ENCODE data around the gene MRPS5.

Gene MRPS5

GRCh38 chr2:95061119-95061512, 60.5 kb downstream of the MRPS5 start:
- DNase-seq (ENCODE audit: low read depth, low spot score) = no peak

DNA sequence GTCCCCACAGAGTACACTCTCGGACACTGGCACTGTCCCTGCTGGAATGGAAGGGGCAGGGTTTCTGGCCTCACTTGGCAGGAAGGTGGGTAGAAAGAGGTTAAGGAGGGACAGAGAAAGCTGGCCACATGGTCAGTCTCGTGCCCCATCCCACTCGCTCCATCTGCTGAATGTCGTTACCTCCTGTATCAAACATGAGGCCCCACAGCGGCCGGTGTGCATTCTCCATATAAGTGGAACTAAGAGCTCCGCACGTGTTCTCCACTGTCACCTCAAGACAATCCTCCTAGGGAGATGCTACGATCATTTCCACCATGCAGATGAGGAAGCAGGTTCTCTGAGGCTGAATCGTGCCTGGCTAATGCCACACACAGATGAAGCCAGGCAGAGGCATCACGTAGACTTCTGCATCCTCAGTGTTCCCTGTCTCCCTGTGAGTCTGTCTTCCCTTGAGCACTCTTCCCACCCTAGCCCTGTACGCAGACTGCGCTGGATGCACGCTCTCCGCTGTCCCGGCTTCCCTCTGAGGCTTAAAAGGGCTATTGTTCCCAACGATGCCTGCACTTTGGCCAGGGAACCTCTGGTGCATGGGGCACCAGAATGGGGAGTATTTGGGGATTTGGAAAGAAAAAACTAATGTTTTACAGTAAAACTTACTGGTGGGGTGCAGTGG, 61.0 kb downstream of the MRPS5 start:
- DNase-seq (ENCODE audit: low read depth, low spot score) = no peak

DNA sequence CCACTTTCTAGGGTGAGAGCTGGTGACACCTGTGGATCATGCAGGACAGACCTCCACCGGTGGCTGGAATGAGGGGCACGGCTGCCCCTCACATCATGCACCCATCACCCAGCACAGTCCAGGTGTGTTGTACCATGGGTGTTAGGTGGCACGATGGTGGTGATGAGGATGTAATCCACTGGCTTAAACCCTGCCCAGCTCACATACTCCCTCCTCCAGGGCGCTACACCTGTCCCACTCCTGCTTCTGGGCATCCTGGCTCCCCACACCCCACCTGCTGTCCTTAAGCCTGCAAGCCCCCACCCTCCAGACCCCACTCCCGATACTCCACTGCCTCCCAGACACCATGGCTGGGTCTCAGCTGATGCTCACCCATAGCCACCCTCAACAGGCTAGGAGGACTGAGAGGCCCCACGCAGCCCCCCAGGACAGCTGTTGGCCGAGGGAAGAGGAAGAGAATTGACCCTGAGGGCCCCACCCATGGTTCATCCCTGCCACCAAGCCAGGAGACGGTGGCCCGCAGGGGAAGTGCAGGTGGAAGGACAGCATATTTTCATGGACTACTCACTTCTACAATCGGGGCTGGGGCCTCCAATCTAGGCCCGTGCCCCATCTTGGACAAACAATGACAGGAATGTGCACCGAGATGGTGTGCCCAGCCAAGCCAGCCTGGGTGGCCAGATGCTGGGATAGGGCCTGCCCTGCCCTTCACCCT, 61.8 kb downstream of the MRPS5 start:
- no peak for DNase-seq (ENCODE audit: low read depth, low spot score)

- DNase-seq (ENCODE audit: low read depth, low spot score) = no peak
Observed at GRCh38 chr2:95058989-95059641, 62.5 kb downstream of the MRPS5 start.

DNA sequence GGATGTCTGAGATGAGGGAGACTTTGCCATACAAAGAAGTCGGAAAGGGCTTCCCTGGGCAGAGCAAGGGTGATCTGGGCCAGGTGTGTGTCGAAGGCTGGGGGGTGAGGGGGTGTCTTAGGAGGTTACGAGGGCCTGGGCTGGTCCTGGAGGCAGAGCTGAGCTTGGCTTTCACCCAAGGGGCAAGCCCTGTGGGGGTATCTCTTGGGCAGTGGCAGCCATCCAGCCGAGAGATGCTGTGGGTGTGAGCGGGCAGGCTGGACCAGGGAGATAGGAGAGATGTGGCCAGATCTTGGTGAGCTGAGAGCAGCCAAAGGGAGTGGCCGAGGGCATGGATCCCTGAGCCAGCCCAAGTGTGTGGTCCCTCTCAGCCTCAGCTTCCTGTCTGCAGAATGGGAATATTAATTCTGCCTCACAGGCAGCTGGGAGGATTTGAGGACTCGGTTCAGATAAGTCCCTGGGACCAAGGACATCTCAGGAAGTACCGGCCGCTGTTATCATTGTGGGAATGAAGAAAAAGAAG, 63.1 kb downstream of the MRPS5 start:
- DNase-seq (ENCODE audit: low read depth, low spot score) = no peak

DNA sequence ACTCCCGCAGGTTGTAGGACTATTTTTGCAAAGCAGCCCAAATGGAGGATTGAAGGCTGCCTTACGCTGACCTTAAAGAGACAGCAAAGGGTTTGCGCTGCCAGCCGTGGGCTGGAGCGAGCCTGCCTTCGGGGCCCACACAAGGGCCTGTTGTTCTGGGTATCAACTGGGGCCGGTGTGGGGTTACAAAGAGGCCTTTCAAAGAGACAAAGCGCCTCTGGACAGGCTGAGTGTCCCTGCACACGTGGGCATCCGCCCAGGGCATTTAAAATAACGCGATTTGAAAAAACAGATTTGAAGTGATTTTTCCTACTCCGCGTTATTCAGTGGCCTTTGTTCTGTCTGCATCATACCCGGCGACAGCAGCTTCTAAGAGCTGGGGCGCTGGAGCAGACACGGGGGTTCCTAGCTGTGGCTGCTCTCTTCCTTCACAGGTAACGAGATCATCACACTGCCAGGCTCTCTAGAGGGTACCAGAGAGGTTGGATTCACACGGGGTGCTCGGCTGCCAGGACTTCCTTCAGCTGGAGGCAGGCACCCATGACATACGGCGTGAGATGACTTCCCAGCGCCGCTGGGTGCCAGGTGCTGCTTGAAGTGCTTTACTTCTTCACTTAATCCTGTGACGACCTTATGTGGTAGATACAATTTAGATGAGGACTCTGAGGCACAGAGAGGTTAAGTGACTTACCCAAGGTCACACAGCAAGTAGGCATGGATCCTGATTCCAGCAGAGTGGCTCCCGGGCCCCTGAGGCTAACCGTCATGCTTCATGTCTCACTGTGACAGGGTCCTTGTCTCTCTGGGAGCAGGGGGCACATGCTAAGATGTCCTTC, 63.9 kb downstream of the MRPS5 start:
- no peak for DNase-seq (ENCODE audit: low read depth, low spot score)

GRCh38 chr2:95056461-95057459, 64.8 kb downstream of the MRPS5 start:
- DNase-seq (ENCODE audit: low read depth, low spot score) = no peak

- no peak for DNase-seq (ENCODE audit: low read depth, low spot score)
Observed at GRCh38 chr2:95056044-95056443, 65.6 kb downstream of the MRPS5 start.

GRCh38 chr2:95055262-95055661, 66.3 kb downstream of the MRPS5 start:
- DNase-seq (ENCODE audit: low read depth, low spot score) = no peak

DNA sequence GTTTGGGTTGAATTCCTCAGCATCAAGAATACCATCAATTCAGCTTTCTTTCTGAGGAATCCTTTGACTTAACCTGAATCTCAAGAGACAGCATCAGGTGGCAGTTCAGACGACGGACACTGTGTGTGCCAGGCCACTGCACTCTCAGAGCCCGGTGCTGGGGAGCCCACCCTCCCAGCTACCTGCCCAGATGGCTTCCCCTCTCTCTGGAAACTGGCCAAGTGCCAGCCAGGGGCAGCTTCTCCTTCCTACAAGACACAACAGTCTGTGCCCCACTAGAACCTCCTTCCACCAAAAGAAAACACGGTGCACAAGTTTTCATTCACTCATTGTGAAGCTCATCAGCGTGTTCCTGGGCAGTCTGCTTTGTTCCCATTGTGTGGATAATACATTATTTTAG, 67.6 kb downstream of the MRPS5 start:
- no peak for DNase-seq (ENCODE audit: low read depth, low spot score)

DNA sequence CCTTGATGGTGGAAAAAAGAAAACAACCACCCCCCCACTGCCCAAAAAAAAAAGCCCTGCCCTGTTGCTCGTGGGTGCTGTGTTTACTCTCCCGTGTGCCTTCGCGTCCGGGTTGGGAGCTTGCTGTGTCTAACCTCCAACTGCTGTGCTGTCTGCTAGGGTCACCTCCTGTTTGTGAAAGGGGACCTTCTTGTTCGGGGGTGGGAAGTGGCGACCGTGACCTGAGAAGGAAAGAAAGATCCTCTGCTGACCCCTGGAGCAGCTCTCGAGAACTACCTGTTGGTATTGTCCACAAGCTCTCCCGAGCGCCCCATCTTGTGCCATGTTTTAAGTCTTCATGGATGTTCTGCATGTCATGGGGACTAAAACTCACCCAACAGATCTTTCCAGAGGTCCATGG, 68.1 kb downstream of the MRPS5 start:
- DNase-seq (ENCODE audit: low read depth, low spot score) = no peak

- no peak for DNase-seq (ENCODE audit: low read depth, low spot score)
Observed at GRCh38 chr2:95052804-95053479, 68.7 kb downstream of the MRPS5 start.

- DNase-seq (ENCODE audit: low read depth, low spot score) = no peak
Observed at GRCh38 chr2:95052307-95052706, 69.3 kb downstream of the MRPS5 start.

DNA sequence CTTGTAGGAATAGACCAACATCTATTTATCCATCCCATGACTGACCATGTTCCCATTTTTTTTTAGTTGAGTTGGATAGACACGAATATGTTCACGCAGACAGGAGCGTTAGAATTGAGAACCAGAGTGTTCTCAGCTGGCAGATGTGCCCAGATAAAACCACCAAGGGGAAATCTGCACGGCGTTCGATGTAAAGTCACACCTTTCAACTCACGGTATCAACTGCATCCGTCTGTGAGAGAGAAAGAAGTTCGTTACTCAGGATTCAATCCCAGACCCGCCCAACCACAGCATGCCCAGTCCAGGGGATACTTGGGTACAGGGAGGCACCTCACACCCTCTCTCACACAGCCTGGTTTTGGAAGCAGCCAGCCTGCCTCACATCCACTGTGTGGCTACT, 70.0 kb downstream of the MRPS5 start:
- DNase-seq (ENCODE audit: low read depth, low spot score) = no peak

DNA sequence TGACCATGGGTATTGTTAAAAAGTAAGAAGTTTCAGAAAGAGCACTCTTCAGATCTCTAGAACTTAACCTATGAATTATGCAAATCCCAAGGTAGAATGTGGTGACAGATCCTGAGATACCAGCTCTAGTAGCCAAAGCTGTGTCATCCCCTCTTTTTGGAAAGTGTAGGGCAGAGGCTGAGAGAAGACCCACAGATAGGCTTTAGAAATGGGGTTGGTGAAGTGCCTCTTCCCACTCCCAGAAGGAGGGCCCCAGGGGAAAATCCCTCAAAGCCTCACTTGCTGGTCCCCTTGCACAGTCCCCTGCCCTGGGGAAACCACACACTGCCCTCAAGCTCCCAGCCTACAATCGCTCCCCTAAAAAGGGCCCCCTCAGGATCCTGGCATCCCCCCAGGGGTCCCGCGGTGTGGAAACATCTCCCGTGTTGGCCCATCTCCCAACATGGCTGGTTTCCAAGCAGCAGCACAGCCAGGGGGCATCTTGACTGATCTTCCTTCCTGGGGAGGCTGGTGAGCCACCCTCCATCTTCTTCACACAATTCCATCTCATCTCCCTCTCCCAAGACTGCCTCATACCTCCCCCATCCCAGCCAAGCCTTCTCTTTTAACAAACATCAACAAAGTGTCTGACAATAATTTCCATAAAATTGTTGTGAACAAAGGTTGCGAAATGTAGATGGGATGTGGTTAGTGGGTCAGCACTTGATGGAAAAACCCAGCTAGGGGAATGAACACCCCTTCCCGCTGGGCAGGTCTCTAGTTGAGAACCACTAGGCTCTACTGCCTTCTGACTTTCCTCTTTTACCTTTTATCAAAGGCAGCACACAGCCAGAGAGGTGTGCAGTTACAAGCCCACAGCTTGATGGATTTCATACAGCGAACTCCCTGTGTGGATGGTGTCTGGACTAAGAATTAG, 71.0 kb downstream of the MRPS5 start:
- no peak for DNase-seq (ENCODE audit: low read depth, low spot score)

GRCh38 chr2:95049961-95050360, 71.6 kb downstream of the MRPS5 start:
- no peak for DNase-seq (ENCODE audit: low read depth, low spot score)

DNA sequence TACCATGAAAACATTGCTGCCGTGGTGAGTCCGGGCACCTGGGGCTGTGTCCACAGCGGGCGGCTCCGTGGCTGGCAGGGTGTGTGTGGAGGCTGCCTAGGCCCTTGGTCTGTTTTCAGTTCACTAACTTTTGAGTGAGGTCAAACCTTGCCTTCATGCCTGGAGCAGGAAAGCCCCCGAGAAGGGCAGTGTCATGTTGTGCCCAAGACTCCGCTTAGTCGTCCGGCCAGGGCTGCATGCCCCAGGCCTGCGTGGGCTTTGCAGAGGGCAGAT, 72.0 kb downstream of the MRPS5 start:
- DNase-seq (ENCODE audit: low read depth, low spot score) = no peak

DNA sequence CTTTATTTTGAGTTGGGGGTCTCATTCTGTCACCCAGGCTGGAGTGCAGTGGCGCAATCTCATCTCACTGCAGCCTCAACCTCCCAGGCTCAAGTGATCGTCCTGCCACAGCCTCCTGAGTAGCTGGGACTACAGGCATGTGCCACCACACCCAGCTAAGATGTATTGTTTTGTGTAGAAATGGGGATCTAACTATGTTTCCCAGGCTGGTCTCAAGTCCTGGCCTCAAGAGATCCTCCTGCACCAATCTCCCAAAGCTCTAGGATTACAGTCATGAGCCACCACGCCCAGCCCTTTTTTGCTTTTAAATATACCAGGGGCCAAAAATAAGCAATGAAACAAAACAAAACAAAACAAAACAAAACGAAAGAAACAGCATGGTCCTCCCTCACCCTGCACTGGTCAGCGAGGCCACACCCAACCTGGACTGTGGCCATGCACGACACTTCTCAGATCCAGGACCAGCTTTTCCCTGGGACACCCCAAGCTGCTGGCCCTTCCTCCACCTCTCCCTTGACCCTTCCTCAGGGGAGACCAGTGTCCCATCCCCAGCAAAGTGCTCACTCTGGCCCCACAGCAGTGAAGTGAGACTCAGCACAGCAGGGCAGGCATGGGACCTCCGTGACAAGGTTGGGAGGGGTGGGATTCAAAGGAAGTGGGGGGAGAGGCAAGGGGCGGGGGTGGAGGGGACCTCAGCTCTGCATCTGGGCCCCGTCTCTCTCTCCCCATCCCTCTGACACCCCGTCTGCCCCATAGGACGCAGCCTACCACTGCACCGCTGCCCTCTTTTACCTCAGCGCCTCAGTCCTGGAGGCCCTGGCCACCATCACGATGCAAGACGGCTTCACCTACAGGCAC, 72.6 kb downstream of the MRPS5 start:
- DNase-seq (ENCODE audit: low read depth, low spot score) = no peak

All from activated naive CD8-positive, alpha-beta T cell treated with anti-CD3 and anti-CD28 coated beads, Interleukin-2, amount 50 U/mL, for 16 hours (primary cell).